Right renal cortex interstitium (tissue), 3 donors: ENCODE data around the gene TMEM191C. TPM values are rescaled to one million over a fixed set of nuclear protein-coding genes. Genes with fewer than 3 reads are reported as not detected.
"Not testable (repeated sequence)": the region's sequence is repeated elsewhere in the genome, so short reads cannot be mapped to it uniquely, and the experiment has no call there.

Experiments
- DNase-seq, 3 donors: peaks; one replicate each; pipeline ENCODE4 v3.0.0-alpha.2; 2013; ENCODE audit warnings: low read depth in 3 of 3, low spot score in 2 of 3
- polyA plus RNA-seq, 3 donors: library from polyadenylated mRNA; unstranded; fragments of 120-200 nt; gene quantifications; one replicate each; pipeline ENCODE4 v1.2.1, GENCODE V29; 2013; ENCODE audit not compliant: insufficient read length in 3 of 3

The TMEM191C gene
- 1 to 10 TPM in 1 of 3 donors, under 1 TPM in 2; 0.79 to 1.2 (median 0.98) TPM for polyA plus RNA-seq

DNA sequence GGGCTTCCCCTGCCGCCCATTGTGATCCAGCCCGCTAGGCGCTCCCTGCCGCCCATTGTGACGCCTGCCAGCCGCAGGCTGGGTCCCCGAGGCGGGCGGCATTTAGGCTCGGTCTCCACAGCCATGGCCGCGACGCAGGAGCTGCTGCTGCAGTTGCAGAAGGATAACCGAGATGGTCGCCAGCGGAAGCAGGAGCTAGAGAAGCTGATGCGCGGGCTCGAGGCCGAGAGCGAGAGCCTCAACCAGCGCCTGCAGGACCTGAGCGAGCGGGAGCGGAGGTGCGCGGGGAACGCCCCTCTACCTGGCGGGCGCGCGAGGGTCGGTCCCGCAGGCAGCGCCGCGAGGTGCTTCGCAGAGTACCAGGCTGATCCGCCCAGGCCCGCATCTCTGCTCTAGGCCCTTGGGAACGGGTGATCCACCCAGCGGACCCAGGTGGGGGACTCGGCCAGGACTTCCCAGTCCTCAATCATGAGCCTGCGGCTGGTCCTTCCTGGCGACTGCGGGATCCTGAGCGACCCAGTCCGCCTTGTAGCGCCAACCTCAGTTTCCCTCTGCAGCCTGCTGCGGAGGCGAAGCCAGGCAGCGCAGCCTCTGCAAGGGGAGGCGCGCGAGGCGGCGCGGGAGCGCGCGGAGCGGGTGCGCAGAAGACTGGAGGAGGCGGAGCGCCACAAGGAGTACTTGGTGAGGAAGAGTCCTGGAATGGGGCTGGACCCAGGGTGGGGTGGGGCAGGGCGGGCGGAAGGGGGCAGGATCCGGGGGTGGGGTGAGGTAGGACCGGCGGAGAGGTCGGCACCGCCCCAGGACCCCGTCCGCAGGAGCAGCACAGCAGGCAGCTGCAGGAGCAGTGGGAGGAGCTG is at the start of gene TMEM191C:
TMEM191C (plus strand) TSS at position 51 of the 857 bp plus-strand sequence; CDS start at position 124, 73 bp downstream.
- not testable (repeated sequence) for DNase-seq

DNA sequence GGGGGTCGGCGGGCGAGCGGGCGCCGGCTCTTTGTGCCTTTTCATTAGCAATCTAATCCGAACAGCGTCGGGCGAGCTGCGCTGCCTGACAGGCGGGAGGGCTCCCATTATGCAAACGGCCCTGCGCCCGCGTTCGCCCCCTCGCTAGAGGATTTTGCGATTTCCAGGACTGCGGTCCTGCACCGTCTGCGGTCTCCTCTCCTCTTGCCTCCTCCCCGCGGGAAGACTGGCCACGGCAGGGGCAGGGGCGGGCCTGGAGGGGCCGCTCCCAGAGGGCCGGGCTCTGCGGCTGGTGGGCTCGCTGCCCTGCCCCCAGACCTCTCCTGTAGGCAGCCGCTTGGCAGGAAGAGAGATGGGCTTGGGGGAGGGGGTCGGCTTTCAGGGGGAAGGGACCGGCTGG is 49.3 kb upstream of the TMEM191C start:
- DNase-seq: not testable (repeated sequence)

DNA sequence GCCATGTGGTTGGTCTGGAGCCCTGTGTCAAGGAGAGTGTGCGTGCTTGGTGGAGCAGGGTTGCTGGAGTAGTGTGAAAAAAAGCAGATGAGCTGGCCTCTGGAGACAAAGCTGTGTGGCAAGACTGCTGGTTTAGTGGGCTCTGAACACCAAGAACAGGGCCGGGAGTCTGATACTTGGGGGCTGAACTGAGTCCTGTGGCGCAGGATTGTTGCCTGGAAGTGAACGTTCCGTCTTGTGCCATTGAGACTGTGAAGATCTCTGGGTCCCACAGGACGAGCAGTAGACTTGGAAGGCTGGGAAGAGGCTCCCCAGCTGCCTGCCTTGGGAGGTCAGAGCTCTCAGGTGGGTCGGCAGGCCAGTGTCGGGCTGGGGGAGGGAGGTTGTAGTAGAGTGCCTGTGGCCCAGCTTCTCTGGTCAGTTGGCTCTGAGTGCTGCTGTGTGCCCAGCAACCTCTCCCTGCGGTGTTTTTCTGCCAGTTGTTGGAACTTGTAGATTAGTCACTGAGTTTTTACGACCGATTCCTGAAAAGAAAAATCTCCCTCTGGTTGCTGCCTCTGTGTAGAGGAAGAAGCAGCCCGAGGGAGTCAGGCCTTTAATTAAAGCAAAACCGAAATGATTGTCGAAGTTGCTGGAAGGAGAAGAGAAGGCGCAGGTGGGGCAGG is 48.1 kb upstream of the TMEM191C start:
- not testable (repeated sequence) for DNase-seq

DNA sequence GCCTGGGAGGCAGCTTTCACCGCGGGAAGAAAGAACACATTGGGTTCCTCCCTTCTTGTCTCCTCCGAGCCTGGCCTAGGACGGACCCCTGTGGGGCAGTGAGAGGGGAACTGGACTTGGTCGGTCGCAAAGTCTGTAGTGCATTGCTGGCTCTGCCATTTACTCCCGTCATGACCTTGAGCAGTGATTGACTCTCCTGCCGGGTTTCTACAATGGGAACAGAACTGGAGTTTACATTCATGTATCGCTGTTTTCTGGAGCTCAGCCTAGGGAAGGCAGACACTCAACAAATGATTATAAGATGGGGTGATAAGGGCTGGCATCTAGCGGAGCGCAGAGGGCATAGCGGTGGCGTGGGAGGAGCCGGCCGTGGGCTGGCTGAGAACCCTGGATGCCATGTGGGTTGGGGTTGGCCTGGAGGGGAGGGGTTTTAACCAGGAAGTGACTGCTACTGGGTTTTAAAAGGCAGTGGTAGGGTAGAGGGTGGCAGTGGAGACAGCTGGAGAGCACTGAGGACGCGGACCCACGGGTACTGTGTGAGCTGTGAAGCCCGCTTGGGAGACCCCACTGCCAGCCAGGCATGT is 46.9 kb upstream of the TMEM191C start:
- not testable (repeated sequence) for DNase-seq

DNA sequence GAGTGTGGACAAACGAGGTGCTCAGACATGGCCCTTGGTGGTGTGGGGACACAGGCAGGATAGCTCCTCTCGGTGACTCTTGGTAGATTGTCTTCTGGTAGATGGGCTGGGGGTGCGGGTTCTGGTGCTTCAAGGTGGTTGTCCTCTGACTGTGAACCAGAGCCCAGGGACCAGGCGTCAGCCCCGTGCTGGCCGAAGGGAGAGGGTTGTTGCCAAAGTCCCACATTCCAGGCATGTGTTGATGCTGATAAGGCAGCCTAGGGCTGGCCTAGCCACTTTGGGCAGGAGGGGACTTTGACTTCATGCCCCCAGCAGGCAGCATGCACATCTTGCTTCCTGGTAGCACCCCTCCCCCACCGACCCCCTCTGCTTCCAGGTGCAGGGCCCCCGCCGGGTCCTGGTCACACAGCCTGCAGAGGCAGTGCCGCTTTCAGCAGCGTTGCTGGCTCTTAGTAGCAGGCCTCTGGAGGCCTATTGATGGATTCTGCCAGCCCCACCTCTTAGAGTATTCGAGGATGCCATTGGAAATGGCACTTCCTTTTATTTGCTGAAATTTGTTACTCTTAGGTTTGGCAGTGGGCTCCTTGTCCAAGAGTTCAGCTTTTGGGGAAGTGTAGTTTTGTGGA is 43.0 kb upstream of the TMEM191C start:
- not testable (repeated sequence) for DNase-seq

DNA sequence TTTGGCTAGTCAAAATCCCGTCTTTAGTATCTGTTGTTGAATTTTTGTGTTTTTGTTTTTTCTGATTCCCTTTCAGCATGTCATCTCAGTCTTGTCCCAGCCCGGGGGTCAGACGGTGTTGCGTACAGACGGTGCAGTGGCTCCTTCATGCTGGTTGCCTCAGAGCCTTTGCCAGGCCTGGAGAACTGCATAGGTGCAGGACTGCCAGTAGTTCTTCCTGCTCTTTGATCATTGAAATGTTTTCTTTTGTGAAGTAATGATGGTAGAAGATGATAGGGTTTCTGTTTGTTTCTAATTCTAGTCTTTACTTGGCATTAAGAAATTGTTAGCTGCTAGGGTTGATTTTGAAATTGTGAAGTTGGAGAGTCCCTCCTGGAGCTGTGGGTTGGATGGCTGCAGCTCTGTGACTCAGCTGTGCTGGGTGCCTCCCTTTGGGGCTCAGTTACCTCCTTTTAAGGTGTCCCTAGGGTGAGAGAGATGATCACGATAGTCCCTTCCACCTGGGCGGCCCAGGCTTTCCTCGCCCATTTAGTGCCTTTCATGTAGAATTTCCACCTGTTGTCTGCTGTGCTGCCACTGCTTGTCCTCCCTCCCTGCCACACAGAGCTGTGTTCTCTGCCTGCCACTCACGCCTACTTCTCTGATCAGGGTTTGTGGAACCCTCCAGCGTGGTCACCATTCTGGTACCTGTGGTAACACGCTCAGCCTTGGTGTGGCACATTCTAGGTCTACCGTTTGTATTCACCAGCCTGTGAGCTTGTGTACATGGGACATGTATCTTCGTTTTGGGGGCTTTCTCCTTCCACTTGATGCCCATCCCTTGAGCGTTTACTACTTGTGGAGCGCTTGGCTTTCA is 32.6 kb upstream of the TMEM191C start:
- not testable (repeated sequence) for DNase-seq

DNA sequence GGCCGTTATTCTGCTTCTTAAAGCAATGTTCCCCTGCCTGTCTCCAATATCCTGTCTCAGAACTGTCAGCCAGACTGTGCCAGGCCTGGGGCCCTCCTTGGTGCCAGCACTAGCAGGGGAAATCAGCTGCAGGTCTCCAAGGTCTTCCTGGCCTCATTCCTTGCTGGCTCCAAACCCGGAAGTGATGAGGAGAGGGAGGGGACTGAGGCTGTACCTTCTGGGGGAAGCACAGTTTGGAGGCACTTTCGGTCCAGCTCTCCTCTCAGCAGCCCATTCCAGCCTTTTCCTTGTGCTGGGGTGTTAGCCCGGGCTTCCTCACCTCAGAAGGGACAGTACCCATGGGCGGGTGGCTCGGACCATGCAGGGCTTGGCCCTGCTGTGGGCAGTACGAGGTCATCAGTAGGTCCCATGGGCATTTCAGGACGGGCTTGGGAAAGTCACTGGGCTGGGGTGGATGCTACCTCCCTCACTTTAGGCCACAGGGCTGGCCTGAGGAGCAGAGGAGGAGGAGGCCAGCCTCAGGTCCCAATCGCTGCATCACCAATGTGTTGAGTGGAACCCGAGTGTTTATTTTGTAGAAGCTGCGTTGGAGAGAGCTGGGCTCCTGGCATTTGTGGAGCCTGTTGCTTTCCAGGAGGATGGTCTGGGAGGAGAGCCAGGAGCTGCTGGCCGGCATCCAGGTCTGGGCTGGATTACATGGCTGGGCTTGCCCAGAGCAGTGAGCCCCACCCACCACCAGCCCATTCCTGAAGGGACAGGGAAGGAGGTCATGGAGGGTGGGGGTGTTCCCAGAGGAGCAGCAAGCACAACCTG is 31.0 kb upstream of the TMEM191C start:
- not testable (repeated sequence) for DNase-seq

DNA sequence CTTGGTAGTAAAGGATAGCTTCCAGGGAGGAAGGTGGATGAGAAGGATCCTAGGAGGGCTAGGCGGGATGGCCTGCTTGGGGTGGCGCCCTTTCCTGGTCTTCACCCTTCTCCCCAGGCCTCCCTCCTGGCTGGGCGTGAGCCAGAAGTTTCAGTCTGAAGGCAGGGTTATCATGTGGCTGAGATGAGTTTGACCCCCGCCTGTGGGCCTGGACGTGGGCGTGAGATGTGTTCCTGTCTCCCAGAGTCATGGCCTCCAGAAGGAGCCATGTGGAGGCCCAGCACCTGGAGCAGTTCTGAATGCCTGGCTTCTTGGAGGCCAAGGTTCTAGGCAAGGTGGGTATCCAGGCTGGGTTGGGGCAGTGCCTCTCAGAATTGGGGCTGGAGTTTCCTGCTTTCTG is 29.2 kb upstream of the TMEM191C start:
- DNase-seq: not testable (repeated sequence)

DNA sequence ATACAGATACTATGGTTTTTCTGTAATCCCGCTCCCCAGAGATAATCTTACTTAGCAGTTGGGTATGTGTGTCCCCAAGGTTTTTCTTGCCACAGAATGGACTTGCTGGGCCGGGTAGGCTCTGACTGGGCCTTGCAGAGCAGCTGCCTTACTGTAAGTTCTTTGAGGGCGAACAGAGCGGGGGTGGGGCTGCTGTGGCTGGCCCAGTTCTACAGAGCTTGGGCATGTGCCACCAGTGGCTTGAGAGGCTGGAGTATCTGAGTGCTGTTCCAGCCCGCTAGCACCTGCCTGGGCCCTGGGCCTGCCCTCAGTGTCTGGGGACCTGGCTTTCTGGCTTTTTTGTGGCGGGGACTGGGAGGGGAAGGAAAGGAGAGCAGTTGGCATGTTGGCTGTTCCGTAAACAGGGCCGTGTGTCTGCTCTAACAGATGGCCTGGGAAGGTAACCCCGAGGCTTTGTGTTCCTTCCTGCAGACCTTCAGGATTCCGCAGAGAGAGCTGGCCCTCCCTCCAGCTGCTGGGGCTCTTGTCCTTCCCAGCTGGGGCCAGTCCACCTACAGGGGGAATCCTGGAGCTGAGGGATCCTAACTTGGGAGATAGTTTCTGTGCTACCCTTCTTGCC is 27.1 kb upstream of the TMEM191C start:
- not testable (repeated sequence) for DNase-seq

DNA sequence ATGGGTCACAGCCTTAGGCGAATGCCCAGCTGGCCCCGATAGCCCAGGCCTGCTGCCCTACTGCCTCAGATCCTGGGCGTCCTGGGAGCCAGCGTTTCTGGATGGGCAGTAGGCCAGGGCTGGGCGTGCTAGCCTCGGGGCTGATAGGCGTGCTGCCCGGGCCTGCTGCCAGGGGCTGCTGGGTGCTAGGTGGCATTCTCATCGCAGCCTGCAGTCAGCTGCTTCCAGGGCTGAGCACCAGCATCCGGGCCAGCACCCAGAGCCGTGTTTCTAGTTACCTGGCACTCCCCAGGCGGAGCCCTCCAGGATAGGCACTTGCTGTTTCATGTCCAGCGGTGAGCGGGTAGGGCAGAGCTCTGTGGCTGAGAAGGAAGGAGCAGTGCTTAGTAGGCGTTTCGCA is 26.5 kb upstream of the TMEM191C start:
- DNase-seq: not testable (repeated sequence)

DNA sequence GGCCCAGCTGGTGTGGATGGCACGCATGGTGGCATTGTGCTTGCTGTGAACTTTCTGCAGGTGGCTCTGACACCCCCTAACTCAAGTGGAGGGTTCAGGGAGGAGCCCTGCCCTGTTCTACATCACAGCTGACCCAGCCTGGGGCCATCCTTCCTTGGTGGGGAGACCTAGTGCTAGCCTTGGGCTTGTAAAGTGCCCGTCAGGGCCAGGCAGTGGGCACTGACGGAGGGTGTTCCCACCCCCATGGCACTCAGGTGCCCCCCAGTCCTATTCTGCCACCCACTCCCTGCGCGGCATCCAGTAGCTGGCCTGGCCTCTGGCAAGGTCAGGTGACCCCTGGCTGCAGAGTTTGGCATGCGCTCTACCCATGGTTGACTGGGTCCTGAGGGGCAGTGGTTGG is 26.0 kb upstream of the TMEM191C start:
- DNase-seq: not testable (repeated sequence)

DNA sequence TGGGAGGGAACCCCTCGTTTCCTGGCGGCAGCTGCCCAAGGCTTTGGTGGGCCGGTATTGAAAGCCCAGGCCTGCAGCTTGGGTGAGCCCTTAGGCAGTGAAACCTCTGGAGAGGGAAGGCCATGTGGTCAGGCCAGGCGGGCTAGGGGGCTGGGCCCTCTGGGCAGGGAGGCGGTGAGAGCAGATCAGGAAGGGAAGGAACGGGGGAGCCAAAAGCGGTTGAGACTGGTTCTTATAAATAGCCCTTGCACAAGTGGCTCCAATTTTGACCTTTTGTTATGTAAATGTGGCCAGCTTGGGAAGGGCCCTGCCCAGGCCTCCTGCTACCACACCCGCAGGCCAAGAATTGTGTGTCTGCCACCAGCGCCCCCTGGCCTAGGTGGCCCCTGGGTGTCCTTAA is 25.1 kb upstream of the TMEM191C start:
- not testable (repeated sequence) for DNase-seq

DNA sequence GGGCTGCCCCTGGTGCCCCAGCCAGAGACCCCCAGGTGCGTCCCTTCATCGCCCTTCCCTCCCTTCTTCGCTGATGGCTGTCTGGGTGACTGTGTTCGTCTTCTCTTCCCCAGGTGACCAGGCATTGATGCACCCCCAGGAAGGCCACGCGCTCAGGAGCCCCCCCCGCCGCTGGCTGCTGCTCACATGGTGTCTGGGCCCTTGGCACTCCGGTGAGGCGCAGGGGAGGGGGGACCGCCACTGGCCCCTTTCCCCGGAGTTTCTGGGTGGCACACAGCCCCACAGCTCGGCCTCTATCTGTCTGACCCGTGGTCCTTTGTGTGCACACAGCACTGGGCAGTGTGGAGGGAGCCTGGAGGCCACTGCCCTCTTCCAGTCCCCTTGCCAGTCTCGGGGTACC is 24.5 kb upstream of the TMEM191C start:
- DNase-seq: not testable (repeated sequence)

DNA sequence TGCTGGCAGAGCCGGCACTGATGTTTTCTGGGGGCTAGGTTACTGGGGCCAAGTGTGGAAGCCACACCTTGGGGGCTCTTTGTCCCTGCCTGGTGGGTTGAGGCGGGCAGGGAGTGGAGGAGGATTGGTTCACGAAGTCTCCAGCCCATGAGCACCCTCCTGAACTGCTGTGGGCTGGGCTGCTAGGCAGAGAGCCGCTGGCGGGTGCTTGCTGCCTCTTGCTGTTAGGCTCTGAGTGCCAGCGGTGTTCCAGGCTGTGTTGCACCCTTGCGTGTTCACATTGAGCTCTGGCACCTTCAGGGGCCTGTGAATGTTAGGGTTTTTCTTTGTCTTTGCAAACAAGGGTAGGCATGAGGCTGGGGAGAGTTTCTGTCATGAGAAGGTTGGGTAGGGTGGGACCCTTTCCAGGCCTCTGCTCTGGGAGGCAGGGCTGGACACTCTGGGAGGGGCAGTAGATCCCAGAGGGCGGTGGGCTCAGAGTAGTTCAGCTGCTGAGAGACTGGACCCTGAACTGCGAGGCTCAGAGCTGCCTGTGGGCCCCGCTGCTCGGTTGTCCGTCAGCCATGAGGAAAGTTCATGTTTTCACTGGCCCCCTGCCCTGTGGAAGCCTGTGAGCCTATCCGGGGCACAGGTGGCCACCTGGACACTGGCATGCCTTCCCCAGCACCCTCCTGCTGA is 24.0 kb upstream of the TMEM191C start:
- DNase-seq: no peak

DNA sequence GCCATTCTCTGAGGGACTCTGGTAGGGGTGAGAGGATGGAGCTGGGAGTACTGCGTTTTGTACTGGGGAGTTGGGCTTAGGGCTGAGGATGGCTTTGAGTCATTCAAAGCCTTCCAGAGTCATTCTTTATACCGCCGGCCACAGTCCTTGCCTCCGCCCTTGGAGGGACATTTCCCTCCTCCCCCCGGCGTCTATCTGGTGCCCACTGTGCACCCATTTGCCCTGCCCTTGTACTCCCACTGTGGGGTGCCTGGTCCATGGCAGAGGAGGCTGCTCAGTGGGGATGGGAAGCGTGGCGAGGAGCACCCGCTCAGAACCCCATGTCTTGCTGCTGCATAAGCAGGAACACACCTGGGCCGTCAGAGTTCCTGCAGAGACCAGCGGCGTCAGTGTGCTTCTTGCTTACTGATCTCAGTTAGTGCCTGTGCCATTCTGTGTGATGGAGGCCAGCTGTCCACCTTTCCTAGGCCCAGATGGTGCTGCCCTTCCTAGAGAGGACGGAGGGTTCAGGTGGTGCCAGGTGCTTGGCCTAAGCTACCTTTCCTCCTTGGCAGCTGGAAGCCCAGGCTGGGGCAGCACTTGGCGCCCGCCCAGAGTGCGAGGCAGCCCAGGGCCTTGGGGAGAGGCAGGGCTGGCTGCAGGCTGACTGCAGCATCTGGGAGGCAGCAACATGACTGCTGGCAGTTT is 23.3 kb upstream of the TMEM191C start:
- DNase-seq: no peak

DNA sequence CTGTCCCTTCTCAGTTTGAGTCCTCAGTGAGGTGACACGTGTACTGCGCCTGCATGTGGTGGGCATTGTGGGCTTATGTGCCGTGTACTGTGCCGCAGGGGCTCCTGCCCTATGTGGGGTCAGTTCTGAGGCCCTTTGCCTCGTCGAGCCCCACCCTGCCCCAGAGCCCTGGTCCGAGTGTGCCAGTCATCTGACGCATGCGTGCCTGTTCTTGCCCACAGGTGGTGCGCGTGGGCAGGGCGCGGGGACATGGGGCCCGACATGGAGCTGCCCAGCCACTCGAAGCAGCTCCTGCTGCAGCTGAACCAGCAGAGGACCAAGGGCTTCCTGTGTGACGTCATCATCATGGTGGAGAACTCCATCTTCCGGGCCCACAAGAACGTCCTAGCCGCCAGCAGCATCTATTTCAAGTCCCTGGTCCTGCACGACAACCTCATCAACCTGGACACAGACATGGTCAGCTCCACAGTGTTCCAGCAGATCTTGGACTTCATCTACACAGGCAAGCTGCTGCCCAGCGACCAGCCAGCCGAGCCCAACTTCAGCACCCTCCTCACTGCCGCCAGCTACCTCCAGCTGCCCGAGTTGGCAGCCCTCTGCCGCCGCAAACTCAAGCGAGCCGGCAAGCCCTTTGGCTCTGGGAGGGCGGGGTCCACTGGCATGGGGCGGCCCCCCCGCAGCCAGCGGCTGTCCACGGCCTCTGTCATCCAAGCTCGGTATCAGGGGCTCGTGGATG is 22.3 kb upstream of the TMEM191C start:
- no peak for DNase-seq
